Right lung (tissue), 5 donors: ENCODE results near the gene UNC5C. TPM values are rescaled to one million over a fixed set of nuclear protein-coding genes. Genes with fewer than 3 reads are reported as not detected.
A peak's percentile ranks its signal among the peaks of the same experiment; 100 is the strongest.

Source experiments
- DNase-seq, 2 donors: peaks; one replicate each; pipeline ENCODE4 v3.0.0-alpha.2; 2013
- polyA plus RNA-seq, 5 donors: library from polyadenylated mRNA; unstranded; fragments of 120-200 nt; gene quantifications; one replicate each; pipeline versions ENCODE4 v1.2.1 to v1.2.3, GENCODE V29; 2013; ENCODE audit warnings: inconsistent platforms in 1 of 5, low replicate concordance in 1 of 5; ENCODE audit not compliant: insufficient read length in 5 of 5, insufficient read depth in 1 of 5

Gene UNC5C
- polyA plus RNA-seq, 5 donors: 24.2 to 47.2 (median 42.8) TPM

- no peak for DNase-seq
Observed at GRCh38 chr4:95546866-95547714, 1.7 kb downstream of the UNC5C start.

DNA sequence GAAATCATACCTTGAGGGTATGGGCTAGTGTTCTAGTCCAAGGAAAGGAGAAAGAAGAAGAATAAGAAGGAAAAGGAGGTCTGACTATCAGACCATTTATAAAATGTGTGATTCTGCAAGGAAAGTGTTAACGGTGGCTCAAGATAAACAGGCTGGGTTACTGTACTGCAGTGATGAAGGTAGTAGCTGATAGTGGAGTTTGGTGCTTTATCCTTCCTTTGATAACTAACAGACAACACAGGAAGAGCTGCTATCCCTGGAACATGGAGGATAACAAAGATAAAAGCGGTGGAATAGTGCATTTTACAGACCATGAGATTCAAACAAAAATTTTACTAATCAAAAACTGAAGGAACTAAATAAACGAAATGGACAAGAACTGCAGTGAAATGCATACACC lies 2.6 kb downstream of the UNC5C start:
- DNase-seq: no peak

DNA sequence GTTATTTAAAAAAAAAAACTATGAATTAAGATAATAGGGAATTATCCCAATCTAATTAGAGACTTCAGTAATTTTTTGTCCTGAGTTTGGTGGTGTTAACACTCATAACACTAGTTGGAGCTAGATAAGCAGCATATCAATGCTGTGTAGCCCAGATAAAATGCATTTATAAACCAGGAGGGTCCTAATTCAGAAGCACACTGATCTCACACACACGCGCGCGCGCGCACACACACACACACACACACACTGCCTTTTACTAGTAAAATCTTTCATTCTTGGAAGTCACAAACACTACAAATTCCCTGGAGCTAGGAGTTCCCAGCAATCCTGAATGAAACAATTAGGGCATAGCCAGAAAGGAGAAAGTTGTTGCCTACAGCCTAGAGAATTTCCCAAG lies 3.2 kb downstream of the UNC5C start:
- DNase-seq: no peak

GRCh38 chr4:95544113-95545103 lies 4.4 kb downstream of the UNC5C start:
- no peak for DNase-seq

- no peak for DNase-seq
Observed at GRCh38 chr4:95541889-95542607, 6.7 kb downstream of the UNC5C start.

DNA sequence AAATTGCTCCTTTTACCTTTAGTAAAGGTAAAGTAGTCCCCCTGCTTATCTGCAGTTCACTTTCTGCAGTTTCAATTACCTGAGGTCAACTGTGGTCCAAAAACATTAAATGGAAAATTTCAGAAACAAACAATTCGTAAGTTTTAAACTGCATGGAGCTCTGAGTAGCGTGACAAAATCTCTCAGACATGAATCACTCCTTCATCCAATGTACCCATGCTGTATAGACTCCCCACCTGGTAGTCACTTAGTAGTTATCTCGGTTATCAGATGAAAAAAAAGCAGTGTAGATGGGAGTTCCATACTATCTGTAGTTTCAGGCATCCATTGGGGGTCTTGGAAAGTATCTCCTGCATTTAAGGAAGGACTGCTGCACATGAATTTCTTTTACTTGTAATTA lies 7.7 kb downstream of the UNC5C start:
- no peak for DNase-seq

GRCh38 chr4:95540227-95540626 lies 8.5 kb downstream of the UNC5C start:
- DNase-seq: no peak

DNA sequence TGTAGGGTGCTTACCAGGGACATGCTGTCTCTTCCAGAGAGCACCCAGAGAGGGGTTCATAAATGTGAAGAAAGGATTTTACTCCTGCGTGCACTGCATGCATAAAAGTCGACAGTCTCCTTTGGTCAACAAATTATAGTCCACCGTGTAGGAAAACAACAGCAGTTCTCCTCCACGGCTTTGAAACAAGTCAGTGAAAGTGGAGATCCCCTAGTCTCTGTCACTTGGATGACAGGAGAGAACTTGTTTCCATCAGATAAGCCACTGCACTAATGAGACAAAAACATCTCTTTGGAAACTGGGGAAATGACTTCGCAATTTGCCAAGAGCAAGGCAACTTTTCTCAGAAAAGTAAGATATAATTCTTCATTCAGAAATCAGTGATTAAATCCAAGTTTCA lies 9.7 kb downstream of the UNC5C start:
- DNase-seq: no peak

DNA sequence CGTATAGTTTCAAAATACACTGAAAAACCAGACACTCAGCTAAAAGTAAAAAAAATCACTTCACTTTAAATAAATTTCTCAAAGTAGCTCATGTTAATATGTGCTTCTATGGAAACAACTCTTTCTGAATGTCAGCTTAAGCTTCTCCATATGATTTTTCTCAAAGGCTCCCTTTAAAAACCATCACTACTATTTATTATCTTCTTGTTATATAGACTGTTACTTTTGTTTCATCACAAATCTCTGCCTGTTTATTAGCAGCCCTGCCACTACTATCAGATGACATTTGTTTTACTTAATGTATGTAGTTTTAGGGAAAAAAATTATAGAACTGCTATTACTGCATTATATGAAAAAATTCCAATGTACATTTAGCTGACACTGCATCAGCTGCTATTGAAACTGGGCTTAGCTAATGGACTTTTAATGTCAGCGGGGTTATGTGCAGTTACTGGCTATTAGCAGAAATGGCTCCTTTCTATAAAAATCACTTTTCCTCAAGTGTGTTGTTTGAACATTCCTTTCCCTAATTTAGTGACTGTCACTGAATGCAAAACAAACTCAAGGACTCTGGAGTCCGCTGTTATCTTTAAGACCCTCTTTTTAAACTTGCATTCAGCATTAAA lies 10.8 kb downstream of the UNC5C start:
- peak; percentile 81 to 87 for DNase-seq

DNA sequence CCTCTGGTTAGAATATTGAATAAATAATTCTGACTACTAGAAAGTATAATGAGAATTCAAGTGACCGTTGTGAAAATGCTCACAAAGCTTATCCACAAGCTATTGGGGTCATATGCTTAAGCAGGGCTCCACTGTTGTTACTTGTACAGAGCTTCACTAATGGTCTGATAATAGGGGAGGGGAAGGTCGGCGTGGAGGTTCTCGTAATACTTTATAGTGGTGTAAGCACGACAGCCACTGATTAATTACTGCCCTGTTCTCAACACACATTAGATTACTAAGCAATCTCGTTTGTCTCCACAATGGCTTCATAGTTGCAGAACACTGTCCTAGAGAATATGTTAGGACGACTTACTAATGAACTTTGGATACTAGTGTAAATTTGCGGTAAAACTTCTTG lies 11.6 kb downstream of the UNC5C start:
- no peak for DNase-seq

DNA sequence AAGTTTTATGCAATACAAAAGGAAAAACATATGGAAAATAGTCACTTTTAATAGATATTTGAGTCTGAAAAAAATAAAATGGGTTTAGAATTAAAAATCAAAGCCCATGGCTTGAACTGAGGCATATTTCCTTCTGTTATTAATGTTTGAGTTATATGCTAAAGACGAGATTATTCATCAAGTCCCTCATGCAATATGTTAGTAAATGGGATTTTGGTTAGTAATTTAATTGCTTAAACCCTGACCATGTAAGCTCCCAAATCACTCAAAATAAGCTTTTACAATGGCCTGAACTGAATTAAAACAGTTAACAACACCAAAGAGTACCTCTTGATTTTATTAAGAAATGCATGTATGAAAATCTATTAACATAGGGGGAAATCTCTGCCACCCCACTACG lies 12.1 kb downstream of the UNC5C start:
- no peak for DNase-seq

DNA sequence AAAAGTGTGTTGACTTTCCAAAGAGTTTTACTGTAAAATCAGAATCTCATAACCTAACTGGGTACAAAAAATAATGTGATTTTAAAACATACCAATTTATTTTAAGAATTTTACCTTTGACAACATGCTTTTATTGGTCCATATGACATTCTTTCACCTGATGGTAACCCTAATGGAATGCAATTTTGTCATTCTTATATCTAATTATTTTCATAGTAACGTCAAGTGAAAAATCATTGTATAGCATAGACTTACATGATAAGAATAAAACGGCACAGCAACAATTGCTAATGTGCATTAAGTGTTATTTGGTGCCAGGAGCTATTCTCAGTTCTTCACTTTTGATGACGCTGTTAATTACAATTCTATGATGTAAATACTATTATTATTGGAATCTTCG lies 13.6 kb downstream of the UNC5C start:
- DNase-seq: no peak

GRCh38 chr4:95534032-95534431 lies 14.7 kb downstream of the UNC5C start:
- DNase-seq: no peak

GRCh38 chr4:95533254-95533653 lies 15.5 kb downstream of the UNC5C start:
- no peak for DNase-seq

- no peak for DNase-seq
Observed at GRCh38 chr4:95532305-95532704, 16.5 kb downstream of the UNC5C start.

DNA sequence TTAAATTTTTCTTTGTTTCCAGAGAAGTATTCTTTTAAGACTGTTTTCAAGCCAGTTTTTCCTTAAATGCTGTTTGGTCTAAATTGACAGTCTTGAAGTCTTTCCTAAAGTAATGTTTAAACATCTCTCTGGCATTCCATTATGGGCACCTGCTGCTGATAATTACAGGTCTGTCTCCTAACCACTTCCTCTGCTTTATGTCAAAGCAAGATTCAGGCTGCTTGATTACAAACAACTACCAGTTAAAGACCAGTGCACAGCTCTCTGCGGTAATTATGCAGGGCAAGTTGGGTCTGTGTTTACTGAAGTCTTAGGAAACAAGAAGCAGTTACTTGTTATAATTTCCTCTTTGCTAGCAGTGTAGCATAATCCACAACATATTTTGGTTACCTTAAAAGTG lies 17.6 kb downstream of the UNC5C start:
- no peak for DNase-seq

GRCh38 chr4:95529946-95530345 lies 18.8 kb downstream of the UNC5C start:
- DNase-seq: no peak

GRCh38 chr4:95528388-95528948 lies 20.3 kb downstream of the UNC5C start:
- DNase-seq: no peak

DNA sequence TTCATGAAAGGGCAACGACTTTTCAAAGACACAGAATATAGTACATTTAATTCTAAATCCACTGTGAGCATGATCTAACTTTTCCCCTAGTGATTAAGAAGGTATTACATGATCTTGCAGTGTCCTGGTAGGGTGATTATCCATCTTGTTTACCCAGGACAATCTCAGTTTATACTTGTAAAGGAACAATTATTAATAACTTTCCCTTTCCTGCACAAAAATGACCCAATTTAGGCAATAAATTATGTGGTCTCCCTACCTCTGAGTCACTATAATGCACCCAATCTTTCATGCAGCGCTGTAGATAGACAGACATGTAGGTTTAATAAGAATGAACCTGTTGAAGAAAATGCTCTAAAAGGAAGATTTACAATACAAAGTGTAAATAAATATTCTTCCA lies 22.7 kb downstream of the UNC5C start:
- no peak for DNase-seq

- DNase-seq: no peak
Observed at GRCh38 chr4:95524729-95525128, 24.0 kb downstream of the UNC5C start.

DNA sequence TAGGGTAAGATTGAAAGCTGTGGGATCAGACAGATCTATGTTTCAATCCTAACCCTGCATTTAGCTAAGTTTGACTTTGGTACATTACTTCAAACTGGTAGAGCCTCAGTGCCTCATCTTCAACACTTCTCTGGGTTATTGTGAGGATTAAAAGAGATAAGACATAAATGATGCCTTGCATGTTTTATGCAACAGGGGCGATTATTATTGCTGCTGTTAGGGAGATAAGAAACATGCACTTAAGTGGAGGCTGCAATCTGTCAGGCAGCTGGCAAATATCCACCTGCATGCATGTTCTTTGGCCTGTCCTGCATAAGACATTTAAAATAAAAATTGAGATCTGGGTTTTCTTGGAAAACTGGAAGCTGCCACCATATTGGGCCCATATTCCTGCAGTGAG lies 24.6 kb downstream of the UNC5C start:
- DNase-seq: no peak
